Suprapubic skin (tissue), 3 donors: ENCODE measurements around the gene NFE2L2.

ENCODE experiments used
- EP300 ChIP-seq: sonication (generic); formaldehyde crosslinking; IDR thresholded peaks from one replicate; pipeline ENCODE4 v1.6.1; 2017; ENCODE audit warnings: antibody characterized with exemption
- POLR2A ChIP-seq, 2 donors: fragments of 450-650 bp; IDR thresholded peaks; one replicate each; pipeline ENCODE4 v1.6.1; 2017; ENCODE audit warnings: antibody characterized with exemption in 2 of 2, mild to moderate bottlenecking in 2 of 2, moderate library complexity in 2 of 2
- TF ChIP-seq, protein P1 (sequence below), 2 donors: fragments of 200-600 bp in 1 of 2; fragments of 450-650 bp in 1 of 2; sonication (generic) in 1 of 2; IDR thresholded peaks; one replicate each; pipeline ENCODE4 v1.5.1; 2016 to 2019; ENCODE audit warnings: antibody characterized with exemption in 2 of 2, mild to moderate bottlenecking in 1 of 2, moderate library complexity in 1 of 2

DNA sequence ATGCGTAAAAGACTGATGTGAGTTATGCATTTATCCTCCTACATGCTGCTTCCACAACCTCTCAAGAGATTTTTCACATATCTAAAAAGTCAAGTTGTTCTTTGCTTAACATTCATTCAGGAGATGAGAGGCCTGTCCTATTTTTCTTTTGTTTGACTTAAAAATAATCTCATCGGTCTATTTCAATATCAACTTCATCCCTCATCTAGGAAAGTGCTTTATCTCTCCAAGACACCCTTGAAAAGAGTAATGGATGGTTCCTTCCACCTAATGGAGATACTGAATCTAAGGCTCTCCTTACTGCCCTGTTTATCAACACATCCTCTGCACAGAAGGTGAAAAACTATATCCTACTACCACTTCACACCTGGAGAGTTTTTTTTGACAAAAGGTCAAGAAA lies 2.4 kb downstream of the NFE2L2 start:
- TF ChIP-seq, protein P1, sequence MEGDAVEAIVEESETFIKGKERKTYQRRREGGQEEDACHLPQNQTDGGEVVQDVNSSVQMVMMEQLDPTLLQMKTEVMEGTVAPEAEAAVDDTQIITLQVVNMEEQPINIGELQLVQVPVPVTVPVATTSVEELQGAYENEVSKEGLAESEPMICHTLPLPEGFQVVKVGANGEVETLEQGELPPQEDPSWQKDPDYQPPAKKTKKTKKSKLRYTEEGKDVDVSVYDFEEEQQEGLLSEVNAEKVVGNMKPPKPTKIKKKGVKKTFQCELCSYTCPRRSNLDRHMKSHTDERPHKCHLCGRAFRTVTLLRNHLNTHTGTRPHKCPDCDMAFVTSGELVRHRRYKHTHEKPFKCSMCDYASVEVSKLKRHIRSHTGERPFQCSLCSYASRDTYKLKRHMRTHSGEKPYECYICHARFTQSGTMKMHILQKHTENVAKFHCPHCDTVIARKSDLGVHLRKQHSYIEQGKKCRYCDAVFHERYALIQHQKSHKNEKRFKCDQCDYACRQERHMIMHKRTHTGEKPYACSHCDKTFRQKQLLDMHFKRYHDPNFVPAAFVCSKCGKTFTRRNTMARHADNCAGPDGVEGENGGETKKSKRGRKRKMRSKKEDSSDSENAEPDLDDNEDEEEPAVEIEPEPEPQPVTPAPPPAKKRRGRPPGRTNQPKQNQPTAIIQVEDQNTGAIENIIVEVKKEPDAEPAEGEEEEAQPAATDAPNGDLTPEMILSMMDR (IDR thresholded peaks at IDR 0.05), result no peak
- TF ChIP-seq POLR2A (IDR thresholded peaks at IDR 0.05) (no peak), EP300 (no peak)
